Measurements from ENCODE around the gene SRR.

SRR gene

GRCh38 chr17:2363851-2364762, 60.4 kb downstream of the SRR start:
- no peak for DNase-seq (ENCODE audit: low read depth, low spot score)
- ChIA-PET POLR2A (no interaction called here), CTCF (interaction anchor here (0.8 to 11.0 kb wide), 5 partner anchors 11 to 52 kb away, joined by 4 to 80 read pairs (median 5); no protein-coding TSS in a partner anchor)

GRCh38 chr17:2364763-2365116, 61.0 kb downstream of the SRR start:
- no peak overlapping the region for H3K4me3 ChIP-seq (ENCODE audit: low read depth, low read length)
- no peak for DNase-seq (ENCODE audit: low read depth, low spot score)
- TF ChIP-seq CTCF (IDR thresholded peaks at IDR 0.05; ENCODE audit: insufficient read depth, low read length, missing control alignments) = no peak
- POLR2A ChIA-PET = no interaction called here
- CTCF ChIA-PET = interaction anchor here (1.1 to 11.0 kb wide), 4 partner anchors 12 to 51 kb away, joined by 4 to 80 read pairs (median 10); no protein-coding TSS in a partner anchor

More at GRCh38 chr17:2363851-2364762, 60.4 kb downstream of the SRR start:
- no peak overlapping the region for H3K4me3 ChIP-seq (ENCODE audit: low read depth, low read length)
- TF ChIP-seq CTCF (IDR thresholded peaks at IDR 0.05; ENCODE audit: insufficient read depth, low read length, missing control alignments) = no peak

- no peak for TF ChIP-seq CTCF (IDR thresholded peaks at IDR 0.05; ENCODE audit: insufficient read depth, low read length, missing control alignments)
- ChIA-PET POLR2A (no interaction called here), CTCF (interaction anchor here (1.6 to 11.0 kb wide), 3 partner anchors 12 to 51 kb away, joined by 4 to 80 read pairs (median 16); no protein-coding TSS in a partner anchor)
- no peak overlapping the region for H3K4me3 ChIP-seq (ENCODE audit: low read depth, low read length)
- no peak for DNase-seq (ENCODE audit: low read depth, low spot score)
Measured at GRCh38 chr17:2365132-2365531, 61.4 kb downstream of the SRR start.

GRCh38 chr17:2366747-2367494, 63.2 kb downstream of the SRR start:
- ChIA-PET CTCF (interaction anchor here (1.2 to 11.0 kb wide), 5 partner anchors 8 to 49 kb away, joined by 3 to 80 read pairs (median 15); no protein-coding TSS in a partner anchor), POLR2A (no interaction called here)
- TF ChIP-seq CTCF (IDR thresholded peaks at IDR 0.05; ENCODE audit: insufficient read depth, low read length, missing control alignments) = peak; percentile 10
- H3K4me3 ChIP-seq (ENCODE audit: low read depth, low read length) = no peak overlapping the region
- no peak for DNase-seq (ENCODE audit: low read depth, low spot score)

- POLR2A ChIA-PET = no interaction called here
- CTCF ChIA-PET = interaction anchor here (0.8 to 11.0 kb wide), 5 partner anchors 8 to 313 kb away, joined by 4 to 80 read pairs (median 63); partner anchors contain the start of gene HIC1
- no peak overlapping the region for H3K4me3 ChIP-seq (ENCODE audit: low read depth, low read length)
- DNase-seq (ENCODE audit: low read depth, low spot score) = no peak
- no peak for TF ChIP-seq CTCF (IDR thresholded peaks at IDR 0.05; ENCODE audit: insufficient read depth, low read length, missing control alignments)
Measured at GRCh38 chr17:2368359-2368758, 64.6 kb downstream of the SRR start.

All from AG04449 (cell line).